ENCODE results near the gene U2AF2.

The U2AF2 gene

DNA sequence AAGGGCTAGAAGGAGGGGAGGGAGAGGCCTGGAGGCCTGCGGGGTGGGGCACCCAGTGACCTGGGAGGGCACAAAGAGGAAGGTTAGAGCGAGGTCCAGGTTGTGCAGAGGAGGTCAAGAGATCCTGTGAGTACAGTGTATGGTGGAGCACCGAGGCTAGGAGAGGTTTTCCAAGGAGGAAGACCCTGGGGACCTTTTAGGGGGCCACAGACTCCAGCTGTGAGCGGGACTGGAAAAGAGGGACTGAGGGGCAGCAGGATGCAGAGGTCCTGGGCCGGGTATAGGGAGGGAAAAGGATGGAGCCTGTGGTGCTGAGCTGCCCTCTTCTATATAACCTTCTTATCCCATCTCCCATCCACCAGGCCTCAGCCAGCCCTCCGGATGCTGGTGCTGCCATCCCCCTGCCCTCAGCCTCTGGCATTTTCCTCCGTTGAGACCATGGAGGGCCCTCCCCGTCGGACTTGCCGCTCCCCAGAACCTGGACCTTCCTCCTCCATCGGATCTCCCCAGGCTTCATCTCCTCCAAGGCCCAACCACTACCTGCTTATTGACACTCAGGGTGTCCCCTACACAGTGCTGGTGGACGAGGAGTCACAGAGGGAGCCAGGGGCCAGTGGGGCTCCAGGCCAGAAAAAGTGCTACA, 10.5 kb upstream of the U2AF2 start:
- peak; percentile 7 for DNase-seq

DNA sequence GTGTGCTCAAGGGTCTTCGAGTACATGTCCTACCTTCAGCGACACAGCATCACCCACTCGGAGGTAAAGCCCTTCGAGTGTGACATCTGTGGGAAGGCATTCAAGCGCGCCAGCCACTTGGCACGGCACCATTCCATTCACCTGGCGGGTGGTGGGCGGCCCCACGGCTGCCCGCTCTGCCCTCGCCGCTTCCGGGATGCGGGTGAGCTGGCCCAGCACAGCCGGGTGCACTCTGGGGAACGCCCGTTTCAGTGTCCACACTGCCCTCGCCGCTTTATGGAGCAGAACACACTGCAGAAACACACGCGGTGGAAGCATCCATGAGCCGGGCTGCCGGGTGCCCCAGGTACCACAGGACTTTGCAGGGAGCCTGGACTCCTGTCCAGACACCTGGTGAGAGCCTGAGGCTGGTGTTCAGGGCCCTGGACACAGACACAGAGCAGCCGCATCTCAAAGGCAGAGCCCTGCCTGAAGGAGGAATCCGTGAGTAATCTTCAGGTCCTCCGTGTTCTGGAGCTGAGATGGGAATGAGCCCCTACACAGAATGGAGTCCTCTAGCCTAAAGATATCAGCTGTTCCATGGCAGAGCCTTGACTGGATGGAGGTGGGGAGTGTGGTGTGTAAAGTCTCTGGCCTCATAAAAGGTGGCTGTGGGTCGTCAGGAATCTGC, 9.9 kb upstream of the U2AF2 start:
- DNase-seq: no peak

DNA sequence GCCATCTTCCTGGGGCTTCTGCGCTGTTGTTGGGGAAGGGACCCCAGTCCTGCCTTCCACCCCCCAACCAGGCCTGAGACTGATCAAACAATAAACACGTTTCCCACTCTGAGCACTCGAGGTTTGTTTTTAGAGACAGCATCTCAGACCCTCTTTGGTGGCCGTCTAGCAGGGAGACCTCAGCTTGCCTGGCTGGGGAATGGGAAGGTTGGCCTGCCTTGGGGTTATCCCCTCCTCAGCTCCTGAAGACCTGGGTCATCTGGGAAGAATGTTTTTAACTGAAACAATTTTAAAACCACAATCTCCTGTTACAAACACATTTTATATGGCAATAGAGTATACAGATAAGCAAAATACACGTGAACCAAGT, 9.3 kb upstream of the U2AF2 start:
- DNase-seq: no peak

DNA sequence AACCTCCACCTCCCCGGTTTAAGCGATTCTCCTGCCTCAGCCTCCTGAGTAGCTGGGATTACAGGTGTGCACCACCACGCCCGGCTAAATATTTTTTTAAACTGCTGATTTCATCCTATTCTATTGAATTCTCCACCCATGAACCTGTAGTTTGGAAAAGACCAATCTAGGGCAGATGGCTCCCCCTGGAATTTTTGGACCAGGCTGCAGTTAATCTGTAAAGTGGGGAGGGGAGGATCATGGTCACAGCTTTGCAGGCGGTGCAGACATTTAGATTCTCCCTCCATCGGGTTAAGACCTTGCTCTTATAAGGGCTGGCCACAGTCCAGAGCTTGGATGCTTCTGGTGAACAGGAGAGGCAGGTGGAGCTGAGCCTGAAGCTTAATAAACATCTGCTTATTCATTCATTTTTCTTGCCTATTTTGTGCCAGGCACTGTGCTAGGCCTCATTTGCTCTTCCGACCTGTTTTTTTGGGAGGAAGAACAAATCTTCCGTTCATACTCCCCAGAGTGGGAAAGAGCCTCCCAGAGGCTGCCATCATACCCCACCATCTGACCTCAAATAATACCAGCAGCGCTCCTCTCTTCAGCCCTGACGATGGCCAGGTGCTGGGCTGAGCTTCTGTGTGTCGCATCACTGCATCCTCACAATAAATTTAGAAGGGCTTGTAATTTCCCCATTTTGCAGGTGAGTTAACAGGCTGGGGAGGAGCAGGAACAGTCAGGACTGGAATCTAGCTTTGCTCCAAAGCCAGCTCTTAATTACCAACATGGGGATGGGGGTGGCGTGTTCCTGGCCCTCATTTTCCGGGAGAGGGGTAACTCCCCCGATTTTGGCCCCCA, 7.7 kb upstream of the U2AF2 start:
- peak; percentile 43 for DNase-seq

DNA sequence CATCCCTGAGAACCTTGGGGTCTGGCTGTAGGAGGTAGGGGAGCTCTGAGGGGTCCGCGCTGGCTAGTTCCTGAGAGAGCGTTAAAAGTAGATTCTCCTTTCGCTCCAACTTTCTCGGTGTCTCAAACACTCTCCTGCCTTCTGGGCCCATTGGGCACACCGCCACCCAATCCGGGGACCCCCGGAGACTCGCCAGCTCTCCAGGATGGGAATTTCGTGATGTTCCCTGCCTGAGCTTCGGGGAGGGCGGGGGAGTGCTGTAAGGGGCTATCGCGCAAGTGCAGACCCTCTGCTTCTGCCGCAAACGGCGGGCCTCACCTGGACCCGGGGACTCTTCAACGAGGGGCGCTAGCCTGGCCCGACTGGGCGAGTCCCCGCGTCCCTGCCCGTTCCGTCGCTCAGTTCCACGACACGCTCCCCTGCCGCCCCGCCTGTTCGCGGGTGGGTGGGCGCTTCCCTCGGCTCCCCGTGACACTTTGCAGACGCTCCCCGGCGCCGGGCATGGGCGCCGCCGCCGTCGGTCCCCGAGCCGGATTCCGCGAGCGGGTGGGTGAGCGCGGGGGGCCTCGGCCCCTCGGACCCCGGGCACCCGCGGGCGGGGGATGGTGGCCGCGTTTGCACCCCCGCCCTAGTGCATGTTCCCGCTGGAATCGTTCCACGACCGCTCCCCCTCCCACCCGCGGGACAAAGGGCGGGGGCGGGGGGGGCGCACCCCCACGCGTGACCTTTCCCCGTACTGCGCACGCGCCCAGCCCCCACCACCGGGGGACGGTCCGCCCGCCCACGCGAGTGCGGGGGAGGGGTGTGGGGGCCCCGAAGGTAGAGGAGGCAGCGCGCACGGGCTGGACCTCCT, 6.9 kb upstream of the U2AF2 start, which contains the start of gene CCDC106:
Gene CCDC106, plus strand, starts transcription at position 481 of the 853 bp plus-strand sequence. CDS start 835 bp downstream, outside the sequence.
- DNase-seq: peak; percentile 82

DNA sequence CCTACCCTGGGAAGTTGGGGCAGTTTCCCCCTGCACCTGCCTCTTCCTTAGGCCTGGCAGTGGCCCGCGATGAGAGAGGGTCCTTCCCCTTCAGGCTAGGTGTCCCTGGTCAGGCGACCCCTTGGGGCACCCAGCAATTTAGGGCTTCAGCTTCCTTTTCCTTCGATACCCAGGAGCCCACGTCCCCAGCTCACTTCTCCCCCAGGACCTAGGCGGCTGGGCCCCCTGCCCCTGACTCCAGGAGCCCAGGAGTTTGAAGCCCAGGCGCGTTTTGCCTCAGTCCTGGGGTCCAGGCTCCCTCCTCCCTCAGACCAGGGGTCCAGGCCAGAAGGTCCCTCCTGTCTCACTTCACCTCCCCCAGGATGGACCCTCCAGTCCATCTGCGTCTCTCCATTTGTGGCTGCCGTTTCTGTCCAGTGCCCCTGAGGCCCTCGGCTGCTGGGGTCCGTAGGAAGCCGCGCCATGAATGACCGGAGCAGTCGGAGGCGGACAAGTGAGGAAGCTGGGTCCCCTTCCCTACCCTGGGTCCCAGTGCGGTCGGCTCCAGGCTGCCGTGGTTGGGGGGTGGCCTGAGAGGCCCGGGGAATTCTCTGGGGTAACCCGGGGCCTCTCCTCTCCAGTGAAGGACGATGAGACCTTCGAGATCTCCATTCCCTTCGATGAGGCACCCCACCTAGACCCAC, 6.1 kb upstream of the U2AF2 start:
- DNase-seq: no peak

DNA sequence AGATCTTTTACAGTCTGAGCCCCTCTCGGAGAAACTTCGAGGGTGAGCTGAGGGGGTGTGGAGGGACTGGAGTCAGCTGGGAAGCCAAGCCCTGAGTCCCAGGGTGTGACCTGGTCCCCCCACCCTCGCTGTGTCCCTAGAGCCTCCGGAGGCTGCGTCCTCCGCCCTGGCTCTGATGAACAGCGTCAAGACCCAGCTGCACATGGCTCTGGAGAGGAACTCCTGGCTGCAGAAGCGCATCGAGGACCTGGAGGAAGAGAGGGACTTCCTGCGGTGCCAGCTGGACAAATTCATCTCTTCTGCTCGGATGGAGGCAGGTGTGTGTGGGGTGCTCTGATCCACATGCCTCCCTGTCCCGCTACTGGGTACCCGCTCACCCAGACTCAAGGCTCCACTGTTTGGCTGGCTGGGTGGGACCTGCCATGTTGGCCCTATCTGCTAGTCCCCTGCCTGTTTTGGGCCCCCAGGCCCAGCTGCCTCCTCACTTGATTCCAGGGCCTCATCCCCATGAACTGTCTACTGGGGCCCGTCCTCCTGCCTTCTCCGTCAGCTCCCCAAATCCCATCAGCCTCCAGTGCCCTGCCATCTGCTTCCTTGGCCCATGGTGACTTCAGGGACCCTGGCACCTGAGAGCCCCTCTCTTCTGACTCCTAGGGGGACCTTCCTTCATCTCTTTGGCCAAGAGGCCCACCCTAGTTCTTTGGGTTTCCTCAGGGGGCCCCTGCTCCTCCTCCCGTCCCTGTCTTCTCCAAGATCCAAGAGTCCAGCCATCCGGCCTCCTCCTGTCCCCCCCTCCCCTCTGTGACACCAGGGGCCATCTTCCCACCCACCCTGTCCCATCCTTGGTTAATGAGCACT, 5.3 kb upstream of the U2AF2 start:
- no peak for DNase-seq

DNA sequence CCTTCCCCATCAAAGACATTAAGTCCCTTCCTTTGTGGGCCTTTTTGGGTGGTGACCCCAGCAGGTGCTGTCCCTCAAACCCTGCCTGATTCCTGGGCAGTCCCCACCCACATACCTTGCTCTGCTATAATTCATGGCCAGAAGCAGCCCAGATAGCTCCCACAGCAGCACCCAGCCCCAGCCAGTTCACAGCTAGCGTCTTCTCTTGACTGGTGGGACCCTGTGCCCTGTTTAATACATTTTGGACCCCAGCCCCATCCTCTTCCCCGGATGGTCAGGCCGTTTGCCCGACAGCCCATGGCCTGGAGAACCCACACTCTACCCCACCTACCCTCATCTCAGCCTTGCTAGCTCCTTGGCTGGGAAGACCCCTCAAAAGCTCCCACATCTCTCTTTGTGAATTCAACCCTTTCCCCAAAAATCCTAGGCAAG, 4.7 kb upstream of the U2AF2 start:
- no peak for DNase-seq

DNA sequence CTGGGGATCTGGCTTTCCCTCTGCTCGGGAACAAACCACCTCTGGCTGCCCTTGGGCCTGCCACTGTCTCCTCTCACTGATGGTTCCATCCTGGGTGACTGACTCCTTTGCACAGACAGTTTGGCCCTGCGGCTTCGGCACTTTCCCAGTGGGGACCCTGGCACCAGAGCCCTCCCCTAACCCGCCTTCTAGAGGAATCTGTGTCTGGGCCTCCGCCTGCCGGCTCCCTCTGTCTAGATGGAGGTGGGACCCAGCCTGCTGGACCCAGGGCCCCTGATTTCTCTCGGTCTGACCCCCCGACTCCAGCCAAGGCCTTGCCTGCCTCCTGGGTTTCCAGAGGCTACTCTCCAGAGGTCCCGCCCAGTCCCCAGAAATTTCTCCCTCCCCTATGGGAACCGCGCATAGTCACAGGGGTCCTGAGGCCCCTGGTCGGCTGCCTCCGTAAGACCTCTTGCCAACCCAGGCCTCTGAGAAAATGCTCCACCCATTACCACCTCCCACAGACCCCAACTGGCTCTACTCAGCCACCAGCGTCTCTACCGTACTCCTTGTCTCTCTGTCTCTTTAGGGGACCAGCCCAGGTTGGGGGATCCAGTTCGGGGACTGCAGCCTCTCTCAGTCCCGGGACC, 4.1 kb upstream of the U2AF2 start:
- DNase-seq: no peak

DNA sequence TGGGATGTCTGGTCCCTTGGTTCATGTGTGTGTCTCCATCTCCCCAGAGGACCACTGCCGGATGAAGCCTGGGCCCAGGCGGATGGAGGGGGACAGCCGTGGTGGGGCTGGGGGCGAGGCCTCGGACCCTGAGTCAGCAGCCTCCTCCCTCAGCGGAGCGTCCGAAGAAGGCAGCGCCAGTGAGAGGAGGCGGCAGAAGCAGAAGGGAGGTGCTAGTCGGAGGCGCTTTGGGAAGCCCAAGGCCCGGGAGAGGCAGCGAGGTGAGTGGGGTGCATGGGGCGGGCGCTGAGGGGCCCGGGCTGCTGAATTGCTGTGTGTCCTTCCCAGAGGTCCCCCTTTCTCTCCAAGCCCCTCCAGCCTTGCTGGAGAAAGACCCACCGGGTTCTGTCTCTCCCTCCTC, 3.6 kb upstream of the U2AF2 start:
- DNase-seq: no peak

DNA sequence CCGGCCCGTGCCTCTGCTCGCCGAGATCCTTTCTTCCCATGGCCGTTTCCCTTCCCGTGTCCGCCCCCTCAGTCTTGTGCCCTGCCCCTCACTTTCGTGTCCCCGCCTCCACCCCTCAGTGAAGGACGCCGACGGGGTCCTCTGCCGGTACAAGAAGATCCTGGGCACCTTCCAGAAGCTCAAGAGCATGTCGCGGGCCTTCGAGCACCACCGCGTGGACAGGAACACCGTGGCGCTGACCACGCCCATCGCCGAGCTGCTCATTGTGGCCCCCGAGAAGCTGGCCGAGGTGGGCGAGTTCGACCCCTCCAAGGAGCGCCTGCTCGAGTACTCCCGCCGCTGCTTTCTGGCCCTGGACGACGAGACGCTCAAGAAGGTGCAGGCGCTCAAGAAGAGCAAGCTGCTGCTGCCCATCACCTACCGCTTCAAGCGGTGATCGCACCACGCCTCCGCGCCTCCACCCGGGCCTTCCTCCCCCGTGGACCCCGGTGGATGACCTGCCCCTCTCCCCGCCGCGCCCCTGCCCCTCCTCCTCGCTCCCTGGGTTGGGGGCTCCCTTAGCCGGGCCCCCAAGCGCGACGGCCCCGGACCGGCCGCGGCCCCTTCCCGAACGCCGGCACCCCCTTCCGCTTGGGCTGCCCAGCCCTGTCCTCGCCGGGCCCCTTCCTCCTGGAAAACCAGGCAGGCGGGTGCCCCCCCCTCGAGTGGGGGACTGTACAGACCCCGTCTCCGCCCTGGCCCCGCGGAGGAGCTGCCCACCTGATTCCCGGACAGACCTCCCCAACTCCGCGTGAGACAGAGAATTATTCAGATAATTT, 2.3 kb upstream of the U2AF2 start:
- DNase-seq: no peak

DNA sequence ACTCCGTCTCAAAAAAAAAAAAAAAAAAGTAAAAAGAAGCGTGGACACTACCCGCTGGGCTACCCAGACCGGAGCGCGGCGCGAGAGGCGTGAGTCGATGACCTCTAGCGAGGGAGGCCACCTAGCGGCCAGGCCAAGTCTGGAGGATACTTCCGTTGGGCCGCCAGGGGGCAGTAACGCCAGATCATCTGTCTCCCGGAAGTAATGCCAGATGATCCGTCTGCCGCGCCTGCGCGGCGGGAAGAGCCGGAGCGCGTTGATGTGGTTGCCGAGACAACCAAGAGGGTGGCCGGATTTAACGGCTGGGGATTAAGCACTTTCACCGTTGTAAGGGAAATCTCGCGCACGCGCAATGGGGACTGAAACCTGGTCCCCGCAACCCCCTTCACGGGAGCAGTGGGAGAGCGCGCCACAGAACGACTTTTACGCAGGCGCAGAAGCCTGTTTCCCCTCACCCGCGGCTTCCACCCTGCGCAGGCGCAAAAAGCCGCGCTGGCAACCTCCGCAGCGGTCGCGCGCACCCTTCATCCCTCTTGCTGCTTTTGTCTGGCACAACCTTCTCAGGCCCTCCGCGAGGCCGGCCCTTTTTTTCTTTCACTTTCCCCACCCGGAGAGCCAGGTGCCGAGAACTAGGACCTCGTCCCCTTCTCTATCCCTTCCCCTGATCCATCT, 1.0 kb upstream of the U2AF2 start:
- peak; percentile 99 for DNase-seq

DNA sequence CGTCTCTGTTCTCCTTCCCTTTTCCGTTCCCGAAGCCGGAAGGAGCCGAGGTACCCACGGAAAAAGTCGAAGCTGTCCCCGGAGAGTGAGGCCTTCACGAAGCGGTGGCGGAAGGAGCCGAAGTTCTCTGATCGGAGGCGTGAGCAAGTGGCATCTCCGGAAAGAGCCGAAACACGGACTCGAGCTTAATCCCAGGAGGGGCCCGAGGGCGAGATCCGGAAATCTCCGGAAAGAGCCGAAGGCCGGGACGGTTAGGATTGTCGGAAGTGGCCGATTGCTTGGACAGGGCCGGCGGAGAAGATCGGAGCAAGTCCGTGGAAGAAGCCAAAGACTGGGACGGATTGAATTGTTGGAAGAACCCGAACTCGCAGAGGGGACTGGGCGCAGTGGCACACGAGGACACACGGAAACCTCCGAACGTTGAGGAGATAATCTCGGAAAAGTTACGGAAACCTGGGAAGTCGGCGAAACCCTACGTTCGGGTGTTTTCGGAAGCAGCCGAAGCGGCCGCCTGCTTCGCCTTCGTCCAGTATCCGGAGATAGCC, 440 bp upstream of the U2AF2 start:
- peak; percentile 98 for DNase-seq

DNA sequence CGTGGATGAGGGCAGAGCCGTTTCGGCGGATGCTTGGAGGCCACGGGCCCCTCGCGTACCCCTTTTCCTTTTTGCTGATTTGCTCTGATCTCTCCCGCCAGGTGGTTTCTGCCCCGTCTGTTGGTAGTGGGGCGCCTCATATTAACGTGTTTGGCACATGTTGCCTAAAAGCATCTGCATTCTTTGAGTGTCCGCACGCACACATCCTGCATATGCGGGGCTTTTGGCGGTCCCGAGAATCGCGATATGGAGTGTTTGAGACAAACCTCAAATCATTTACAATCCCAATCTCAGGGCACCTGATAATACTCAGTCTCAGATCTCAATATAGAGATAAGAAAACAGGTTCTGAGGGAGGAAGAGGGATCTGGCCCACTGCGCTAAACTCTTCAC, 809 bp downstream of the U2AF2 start:
- no peak for DNase-seq

DNA sequence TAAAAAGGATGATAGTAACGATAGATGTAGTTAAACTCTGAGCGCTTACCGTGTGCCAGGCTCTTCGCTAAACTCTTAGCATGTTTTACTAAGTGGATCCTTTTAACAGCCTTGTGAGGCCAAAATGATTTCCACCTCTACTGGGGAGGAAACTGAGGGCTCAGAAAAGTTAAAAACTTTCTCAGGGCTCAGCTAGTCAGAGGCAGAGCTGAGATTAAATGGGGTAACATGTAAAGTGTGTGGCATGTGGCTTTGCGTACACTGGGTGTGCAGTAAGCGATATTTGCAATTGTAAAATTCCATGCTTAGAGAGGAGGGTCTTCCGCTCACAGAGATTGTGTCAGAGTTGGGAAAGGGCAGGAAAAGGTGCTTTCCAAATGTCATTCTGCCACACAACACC, 1.7 kb downstream of the U2AF2 start:
- no peak for DNase-seq

DNA sequence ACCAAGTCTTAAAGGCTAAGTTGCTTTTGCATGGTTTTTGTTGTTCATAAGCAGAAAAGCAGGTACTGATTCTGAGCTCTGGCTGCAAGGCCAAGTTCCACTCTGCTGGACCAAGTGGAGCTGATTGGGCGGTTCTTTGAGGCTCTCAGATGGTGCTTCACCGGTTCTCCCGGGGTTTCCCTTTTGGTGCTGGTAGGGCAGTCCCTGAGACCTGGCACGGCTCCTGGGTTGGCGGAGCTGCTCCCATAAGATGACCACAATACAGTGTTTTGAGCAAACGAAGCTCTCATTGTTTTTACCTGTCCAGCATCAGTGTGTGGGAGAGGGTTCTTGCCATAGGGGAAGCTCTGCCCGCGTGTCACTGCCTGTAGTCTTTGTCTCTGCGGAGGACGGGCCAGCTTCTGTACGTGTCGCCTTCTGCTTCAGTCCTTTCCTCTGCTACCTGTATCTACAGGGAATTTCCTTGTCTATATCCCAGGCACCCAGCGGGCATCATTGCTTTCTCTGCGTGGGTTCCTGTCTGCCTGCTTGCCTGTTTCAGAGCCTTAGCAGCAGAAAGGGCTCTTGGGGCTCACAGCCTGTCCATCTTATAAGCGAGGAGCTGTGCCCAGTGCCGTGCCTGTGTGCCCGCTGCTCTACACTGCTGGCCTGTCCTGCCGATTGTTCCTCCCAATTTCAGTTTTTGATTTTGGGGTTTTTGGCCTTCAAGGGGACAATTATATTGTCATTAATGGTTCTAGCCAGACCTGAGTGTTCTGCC, 2.3 kb downstream of the U2AF2 start:
- DNase-seq: no peak

DNA sequence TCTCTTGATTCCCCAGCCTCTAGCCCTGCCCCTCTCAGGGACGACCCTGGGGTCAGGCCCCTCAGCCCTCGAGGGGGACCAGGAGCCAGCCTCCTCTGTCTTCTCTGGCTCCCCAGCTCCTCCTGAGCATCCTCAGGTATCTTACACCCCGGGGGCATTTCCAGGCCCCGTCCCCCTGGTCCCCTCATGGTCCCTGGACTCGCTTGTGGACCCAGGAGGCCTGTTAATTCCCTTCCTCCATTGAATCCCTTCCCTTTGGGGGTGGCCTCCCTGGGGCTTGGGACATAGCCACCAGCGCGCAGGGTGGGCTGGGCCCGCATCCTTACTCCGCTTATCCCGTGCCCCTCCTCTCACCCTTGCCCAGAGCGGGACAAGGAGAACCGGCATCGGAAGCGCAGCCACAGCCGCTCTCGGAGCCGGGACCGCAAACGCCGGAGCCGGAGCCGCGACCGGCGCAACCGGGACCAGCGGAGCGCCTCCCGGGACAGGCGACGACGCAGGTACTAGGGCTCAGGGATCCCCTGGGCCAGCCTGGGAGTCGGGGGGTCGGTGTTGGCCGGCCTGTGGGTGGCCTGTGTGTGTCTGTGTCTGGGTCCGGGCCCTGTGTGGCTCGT, 4.1 kb downstream of the U2AF2 start:
- no peak for DNase-seq

DNA sequence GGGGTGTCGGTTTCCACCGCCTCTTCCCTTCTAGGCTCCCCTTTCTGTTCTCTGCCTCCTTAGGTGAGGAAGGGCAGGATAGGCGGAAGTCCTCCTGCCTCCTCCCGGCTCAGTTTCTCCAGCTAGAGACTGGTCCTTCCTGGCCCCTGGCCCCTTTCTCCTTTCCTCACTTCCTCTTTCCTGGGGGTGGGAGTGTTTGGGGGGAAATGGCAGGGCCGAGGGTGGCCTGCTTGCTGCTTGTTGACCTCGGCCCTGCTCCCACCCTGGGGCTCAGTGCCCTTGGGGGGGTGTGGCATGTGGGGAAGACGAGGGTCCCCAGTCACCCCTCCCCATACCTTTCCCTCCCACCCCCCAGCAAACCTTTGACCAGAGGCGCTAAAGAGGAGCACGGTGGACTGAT, 5.0 kb downstream of the U2AF2 start:
- DNase-seq: no peak
